GM19043 (cell line): ENCODE measurements around the gene BCAR1.

Experiments
- ATAC-seq: cut with Tn5 transposase; IDR thresholded peaks from one replicate; pipeline ENCODE4 v1.9.1; 2021; ENCODE audit warnings: low read depth; ENCODE audit not compliant: unreplicated experiment

The BCAR1 gene

GRCh38 chr16:75257886-75258806, 6.7 kb upstream of the BCAR1 start:
- no peak for ATAC-seq

GRCh38 chr16:75256696-75257343, 5.4 kb upstream of the BCAR1 start:
- ATAC-seq = no peak

GRCh38 chr16:75256059-75256571, 4.7 kb upstream of the BCAR1 start:
- ATAC-seq = no peak

- no peak for ATAC-seq
These were observed 3.0 kb upstream of the BCAR1 start for GRCh38 chr16:75254359-75254837.

GRCh38 chr16:75252946-75253911, 1.8 kb upstream of the BCAR1 start:
- no peak for ATAC-seq

- ATAC-seq = no peak
These were observed 833 bp upstream of the BCAR1 start for GRCh38 chr16:75252049-75252864.

GRCh38 chr16:75250809-75251279, 580 bp downstream of the BCAR1 start:
- peak; percentile 43 for ATAC-seq

- ATAC-seq = no peak
These were observed 1.2 kb downstream of the BCAR1 start for GRCh38 chr16:75250089-75250808.

- ATAC-seq = no peak
These were observed 2.0 kb downstream of the BCAR1 start for GRCh38 chr16:75249441-75249840.

- no peak for ATAC-seq
These were observed 2.7 kb downstream of the BCAR1 start for GRCh38 chr16:75248536-75249380.

- no peak for ATAC-seq
These were observed 3.3 kb downstream of the BCAR1 start for GRCh38 chr16:75248142-75248535.

GRCh38 chr16:75247249-75247648, 4.2 kb downstream of the BCAR1 start:
- no peak for ATAC-seq

GRCh38 chr16:75246504-75247205, 4.8 kb downstream of the BCAR1 start:
- no peak for ATAC-seq

- peak; percentile 42 for ATAC-seq
These were observed 6.3 kb downstream of the BCAR1 start for GRCh38 chr16:75244844-75245758.

GRCh38 chr16:75244225-75244809, 7.1 kb downstream of the BCAR1 start:
- ATAC-seq = no peak

GRCh38 chr16:75243667-75244224, 7.7 kb downstream of the BCAR1 start:
- ATAC-seq = no peak
